Activated CD4-positive, alpha-beta T cell treated with anti-CD3 and anti-CD28 coated beads, Interleukin-2, amount 50 U/mL, for 4 hours (primary cell): Measurements from ENCODE around the gene DIPK1A.
A peak's percentile ranks its signal among the peaks of the same experiment; 100 is the strongest.
"Not testable (repeated sequence)": the region's sequence is repeated elsewhere in the genome, so short reads cannot be mapped to it uniquely, and the experiment has no call there.

ENCODE experiments used
- DNase-seq, 2 experiments: peaks; one replicate each; pipeline ENCODE4 v3.0.0-alpha.2; 2020

The DIPK1A gene

DNA sequence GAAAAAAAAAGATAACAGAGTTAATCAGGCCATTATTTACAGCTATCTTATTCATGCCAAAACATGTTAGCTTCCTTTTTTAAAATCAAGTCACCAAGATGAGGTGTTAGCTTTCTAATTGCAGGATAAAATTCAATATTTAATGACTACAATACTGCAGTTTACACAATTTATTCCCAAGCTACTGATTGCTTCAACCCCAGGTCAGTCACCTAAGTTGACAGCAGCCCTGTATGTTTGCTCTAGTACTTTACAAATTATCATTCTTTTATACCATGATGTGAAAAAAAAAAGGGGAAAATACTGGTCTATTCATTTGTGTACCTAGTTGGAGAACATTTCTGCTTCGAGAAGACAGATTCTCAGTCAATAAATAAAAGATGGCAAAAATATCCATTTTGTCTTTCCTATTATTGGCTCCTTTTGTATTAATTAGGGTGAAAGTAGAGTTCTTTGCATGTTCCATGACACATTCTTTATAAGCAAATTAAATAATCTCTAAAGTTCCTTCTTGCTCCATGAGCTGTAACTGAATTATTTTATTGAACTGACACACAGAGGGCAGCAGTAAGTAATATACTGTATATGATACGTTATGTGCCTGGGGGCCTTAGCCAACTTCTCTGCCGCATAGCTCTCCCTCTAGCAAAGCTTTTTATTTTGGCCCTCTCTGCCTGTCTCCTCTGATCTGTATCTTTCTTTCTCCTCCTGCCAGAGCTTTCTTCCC is 48.0 kb downstream of the DIPK1A start:
- no peak for DNase-seq

GRCh38 chr1:92910081-92910480 is 51.2 kb downstream of the DIPK1A start:
- DNase-seq = no peak

DNA sequence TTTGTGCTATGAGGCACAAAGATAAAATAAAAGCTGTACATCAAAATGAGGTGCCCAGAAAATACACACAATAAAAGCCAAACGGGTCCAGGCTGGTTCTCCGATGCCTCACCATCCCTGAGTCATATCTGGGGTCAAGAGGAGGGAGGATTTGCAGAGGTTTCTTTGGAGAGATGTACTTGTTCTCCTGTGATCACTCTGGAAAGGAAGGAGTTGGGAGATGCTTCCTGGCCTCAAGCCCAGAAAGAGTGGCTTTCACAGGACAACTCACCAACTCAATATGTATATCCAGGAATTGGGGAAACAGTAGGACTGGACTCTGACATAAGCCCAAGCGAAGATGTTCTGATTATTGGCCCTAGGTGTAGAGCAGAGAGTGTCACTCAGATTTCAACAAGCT is 51.9 kb downstream of the DIPK1A start:
- DNase-seq = no peak

DNA sequence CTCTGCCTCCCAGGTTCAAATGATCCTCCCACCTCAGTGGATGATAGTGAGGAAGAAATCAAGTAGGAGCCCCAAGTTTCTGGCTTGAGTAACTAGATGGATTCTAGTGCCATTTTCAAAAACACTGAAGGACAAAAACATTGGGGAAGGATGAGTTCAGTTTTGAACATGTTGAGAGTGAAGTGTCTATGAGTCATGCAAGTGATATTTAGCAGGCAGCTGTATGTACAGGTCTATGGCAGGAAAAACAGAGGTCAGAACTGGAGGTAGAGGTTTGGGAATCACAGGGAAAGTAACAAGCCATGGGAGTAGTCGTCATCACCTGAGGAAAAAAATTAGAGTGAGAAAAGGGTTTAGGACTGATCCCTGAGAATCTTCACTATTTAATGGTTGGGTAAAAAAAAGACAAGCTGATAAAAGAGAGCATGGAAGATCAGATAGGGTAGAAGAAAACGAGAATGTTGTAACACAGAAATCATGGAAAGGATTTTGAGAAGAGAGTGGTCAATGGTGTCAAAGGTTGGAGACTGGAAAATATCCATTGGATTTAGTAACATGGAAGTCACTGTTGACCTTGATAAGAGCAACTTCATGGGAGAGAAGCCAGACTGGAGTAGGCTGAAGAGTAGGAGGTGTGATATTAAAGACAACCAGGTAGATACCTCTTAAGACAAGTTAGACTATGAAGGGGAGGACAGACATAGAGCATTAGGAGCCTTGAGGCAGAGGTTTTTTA is 53.1 kb downstream of the DIPK1A start:
- DNase-seq = no peak

DNA sequence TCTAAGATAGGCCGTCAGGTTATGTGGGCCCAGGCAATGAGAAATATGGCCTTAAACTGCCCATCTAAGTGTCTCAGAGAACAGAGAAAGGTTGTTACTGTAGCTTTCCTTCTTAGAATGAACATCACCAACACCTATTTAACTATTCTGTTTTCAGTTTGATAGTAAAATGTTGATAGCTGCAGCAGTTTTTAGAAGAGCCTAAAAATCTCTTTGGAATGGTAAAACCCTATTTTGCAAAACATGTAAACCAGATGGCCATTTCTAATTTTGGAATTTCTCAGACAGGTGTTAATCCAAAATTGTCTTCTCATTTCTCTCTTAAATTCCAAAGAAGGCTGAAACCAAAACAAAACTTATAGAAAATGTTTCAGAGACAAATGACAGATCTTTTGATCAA is 57.5 kb downstream of the DIPK1A start:
- no peak for DNase-seq

GRCh38 chr1:92902406-92902744 is 58.9 kb downstream of the DIPK1A start:
- no peak for DNase-seq

DNA sequence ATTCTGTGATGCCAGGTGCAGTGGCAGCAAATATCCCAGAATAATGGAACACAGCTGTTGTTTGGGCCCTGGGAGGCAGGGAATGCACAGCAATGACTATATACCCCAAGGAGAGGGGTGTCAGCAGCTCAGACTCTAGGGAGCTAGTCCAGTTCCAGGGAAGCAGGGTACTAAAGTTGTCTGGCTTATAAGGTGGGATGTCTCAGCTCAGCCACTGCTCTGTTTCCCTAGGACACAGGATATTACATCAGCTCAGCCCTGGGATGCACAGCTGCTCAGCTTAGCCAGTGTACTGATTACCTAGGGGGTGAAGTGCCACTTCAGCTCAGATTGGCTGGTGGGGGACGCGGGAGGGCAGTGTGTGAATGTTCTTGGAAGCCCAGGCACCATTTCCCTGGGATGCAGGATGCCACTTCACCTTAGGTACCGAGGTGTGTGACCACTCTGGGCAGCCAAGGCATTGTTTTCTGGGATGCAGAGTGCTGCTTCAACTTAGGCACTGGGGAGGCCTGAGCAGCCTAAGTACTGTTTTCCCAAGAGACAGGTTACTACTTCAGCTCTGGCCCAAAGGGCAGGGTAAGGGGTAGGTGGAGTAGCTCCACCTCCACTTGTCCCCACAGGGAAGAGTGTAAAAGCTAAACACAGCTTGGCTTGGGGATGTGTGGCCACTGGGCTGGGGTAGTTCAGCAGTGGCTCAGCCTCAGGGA is 59.4 kb downstream of the DIPK1A start:
- no peak for DNase-seq

DNA sequence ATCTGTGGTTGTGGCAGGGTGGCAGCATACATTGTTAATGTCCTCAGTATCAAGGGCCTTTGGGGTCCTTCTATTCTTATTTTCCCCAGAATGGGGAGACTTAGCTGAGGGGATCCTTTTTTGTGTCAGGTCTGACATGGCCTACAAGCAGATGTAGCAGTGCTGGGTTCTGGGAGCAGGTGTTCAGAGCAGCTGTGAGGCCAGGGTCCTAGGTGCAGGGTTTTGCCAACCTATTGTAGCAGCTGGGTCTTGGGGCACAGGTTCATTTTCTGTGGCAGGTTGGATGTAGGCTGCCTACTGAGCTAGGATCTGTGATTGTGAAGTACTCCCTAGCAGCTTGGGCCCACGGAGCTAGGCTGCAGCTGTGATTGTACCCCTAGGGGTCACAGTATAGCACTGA is 60.1 kb downstream of the DIPK1A start:
- DNase-seq = no peak

DNA sequence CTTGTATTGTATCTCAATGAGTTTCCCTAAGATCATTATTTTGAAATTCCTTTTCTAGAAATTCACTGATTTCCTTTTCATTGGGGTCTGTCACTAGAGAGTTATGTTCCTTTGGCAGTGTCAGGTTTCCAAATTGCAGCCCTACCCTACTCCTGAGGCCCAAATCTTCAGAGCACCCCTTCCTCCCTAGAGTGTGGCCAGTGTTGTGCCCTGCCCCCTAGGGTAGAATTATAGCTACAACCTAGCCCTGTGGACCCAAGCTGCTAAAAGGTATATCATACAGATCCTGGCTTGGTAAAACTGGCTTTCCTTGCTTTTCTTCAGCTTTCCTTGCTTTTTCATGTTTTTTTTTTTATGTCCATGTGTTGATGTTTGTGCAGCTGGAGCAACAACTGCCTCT is 60.7 kb downstream of the DIPK1A start:
- DNase-seq = no peak

GRCh38 chr1:92899780-92900179 is 61.5 kb downstream of the DIPK1A start:
- no peak for DNase-seq

DNA sequence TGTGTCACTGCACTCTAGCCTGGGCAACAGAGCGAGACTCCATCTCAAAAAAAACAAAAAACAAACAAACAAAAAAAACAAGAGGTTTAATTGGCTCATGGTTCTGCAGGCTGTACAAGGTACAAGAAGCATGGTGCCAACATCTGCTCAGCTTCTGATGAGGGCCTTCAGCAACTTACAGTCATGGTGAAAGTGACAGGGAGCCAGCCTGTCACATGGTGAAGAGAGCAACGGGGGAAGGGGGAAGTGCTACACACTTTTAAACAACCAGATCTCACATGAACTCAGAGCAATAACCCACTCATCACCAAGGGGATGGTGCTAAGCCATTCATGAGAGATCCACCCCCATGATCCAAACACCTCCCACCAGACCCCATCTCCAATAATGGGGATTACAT is 63.2 kb downstream of the DIPK1A start:
- not testable (repeated sequence) for DNase-seq

DNA sequence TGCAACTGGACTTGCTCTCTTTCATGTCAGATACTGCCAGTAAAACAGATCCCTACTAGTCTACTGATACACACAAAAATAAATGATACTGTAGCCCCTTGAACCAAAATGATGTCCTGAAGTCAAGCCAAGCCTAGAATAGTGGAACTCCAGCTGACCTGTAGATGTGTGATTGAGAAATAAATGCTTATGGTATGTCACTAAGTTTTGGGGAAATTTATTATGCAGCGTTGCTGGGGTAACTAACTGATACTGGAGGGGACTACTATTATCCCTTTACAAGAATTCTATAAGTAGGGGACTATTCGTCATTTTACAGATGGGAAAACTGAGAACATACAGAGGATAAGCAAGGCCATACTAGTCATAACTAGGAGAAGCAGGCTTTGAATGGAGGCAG is 73.8 kb downstream of the DIPK1A start:
- DNase-seq = no peak

DNA sequence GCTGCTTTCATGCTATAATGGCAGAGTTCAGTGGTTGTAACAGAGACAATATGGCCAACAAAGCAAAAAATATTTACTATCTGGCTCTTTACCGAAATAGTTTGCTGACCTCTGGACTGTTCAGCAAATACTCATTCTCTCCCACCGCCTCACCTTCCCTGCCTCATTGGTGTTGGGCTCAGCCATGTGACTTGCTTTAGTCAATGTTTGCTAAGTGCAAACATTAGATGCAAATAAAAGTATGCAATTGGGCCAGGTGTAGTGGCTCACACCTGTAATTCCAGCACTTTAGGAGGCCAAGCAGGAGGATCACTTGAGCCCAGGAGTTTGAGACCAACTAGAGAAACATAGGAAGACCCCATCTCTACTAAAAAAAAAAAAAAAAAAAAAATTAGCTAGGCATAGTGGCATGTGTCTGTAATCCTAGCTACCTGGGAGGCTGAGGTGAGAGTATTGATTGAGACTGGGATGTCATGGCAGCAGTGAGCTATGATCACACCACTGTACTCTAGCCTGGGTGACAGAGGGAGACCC is 74.3 kb downstream of the DIPK1A start:
- no peak for DNase-seq

- no peak for DNase-seq
Measured at GRCh38 chr1:92884195-92884594, 77.1 kb downstream of the DIPK1A start.

- no peak for DNase-seq
Measured at GRCh38 chr1:92883297-92883696, 78.0 kb downstream of the DIPK1A start.

- DNase-seq = peak; percentile 23
Measured at GRCh38 chr1:92882819-92883218, 78.4 kb downstream of the DIPK1A start.

GRCh38 chr1:92881391-92881790 is 79.9 kb downstream of the DIPK1A start:
- no peak for DNase-seq

GRCh38 chr1:92879316-92879968 is 81.8 kb downstream of the DIPK1A start:
- DNase-seq = no peak

GRCh38 chr1:92877792-92878191 is 83.5 kb downstream of the DIPK1A start:
- DNase-seq = no peak

- DNase-seq = no peak
Measured at GRCh38 chr1:92877081-92877711, 84.1 kb downstream of the DIPK1A start.

GRCh38 chr1:92876351-92876750 is 84.9 kb downstream of the DIPK1A start:
- DNase-seq = no peak

GRCh38 chr1:92874987-92875386 is 86.3 kb downstream of the DIPK1A start:
- DNase-seq = no peak

GRCh38 chr1:92872719-92873118 is 88.5 kb downstream of the DIPK1A start:
- DNase-seq = no peak
